GM12891 (cell line): Measurements from ENCODE around the gene SLC6A9.

Experiments used
- DNase-seq: peaks from one replicate; pipeline ENCODE4 v3.0.0; 2011; ENCODE audit warnings: low spot score; ENCODE audit not compliant: insufficient read length
- FAIRE-seq: peaks from 2 replicates; lab custom pipeline; 2011; peaks lifted over from hg19 to GRCh38; lab: Jason Lieb, UNC
- PAX5 ChIP-seq: IDR thresholded peaks from 2 replicates; pipeline ENCODE4 v1.6.1; 2011; ENCODE audit warnings: low read length, moderate library complexity, mild to moderate bottlenecking; ENCODE audit not compliant: insufficient read depth, severe bottlenecking
- POLR2A ChIP-seq: IDR thresholded peaks from 2 replicates; pipeline ENCODE4 v1.6.1; 2011; ENCODE audit warnings: low read depth, low read length, control low read depth
- POLR2AphosphoS5 ChIP-seq: IDR thresholded peaks from 2 replicates; pipeline ENCODE4 v1.6.1; 2011; ENCODE audit warnings: low read depth, low read length, control low read depth
- POU2F2 ChIP-seq: IDR thresholded peaks from 2 replicates; pipeline ENCODE4 v1.6.1; 2011; ENCODE audit warnings: low read depth, mild to moderate bottlenecking, control low read depth, low read length, moderate library complexity
- SPI1 ChIP-seq: IDR thresholded peaks from 2 replicates; pipeline ENCODE4 v1.6.1; 2011; ENCODE audit warnings: low read depth, low read length, control low read depth
- TAF1 ChIP-seq: IDR thresholded peaks from 2 replicates; pipeline ENCODE4 v1.6.1; 2011; ENCODE audit warnings: low read depth, low read length, control low read depth

The SLC6A9 gene

DNA sequence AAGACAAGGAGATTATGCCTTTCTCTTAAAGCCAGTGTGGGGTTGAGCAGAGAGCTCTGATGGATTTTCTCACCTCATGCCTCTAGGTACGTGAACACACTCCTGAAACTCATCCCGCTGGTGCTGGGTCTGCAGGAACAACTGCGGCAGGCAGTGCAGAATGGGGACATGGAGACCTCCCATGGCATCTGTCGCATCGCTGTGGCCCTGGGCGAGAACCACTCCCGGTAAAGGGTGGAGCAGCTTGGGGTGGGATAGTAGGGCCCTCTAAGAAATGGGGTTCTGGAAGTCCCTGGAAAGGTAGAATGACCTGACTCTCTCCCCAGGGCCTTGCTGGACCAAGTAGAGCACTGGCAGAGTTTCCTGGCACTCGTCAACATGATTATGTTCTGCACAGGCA, 75.0 kb downstream of the SLC6A9 start:
- TF ChIP-seq POLR2A, result no peak
- no peak for TF ChIP-seq SPI1
- no peak for TF ChIP-seq PAX5
- no peak for TF ChIP-seq POU2F2
- TF ChIP-seq POLR2AphosphoS5, result no peak
- TF ChIP-seq TAF1, result no peak
- FAIRE-seq, result no peak

DNA sequence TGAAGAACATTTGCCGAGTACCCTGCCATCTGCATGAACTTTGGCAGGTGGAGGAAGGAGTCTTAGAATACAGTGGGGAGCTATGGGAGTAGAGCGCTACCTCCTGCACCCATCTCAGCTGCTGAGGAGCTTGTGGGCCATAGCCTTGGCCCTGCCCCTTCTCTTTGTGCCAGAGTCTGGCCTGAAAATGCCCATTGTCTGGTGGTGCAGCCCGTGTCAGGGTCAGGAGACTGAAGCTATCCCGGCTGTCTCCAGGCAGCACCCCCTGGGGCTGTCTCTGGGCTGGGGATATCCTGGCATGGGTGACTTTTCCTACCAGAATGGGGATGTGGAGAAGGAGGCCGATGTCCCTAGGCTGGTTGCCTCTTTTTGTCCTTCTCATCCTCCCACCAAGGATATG, 77.2 kb downstream of the SLC6A9 start:
- no peak for FAIRE-seq
- no peak for TF ChIP-seq SPI1
- no peak for TF ChIP-seq PAX5
- TF ChIP-seq POLR2AphosphoS5, result no peak
- TF ChIP-seq TAF1, result no peak
- no peak for TF ChIP-seq POLR2A
- TF ChIP-seq POU2F2, result no peak

More for the DNA sequence above, 75.0 kb downstream of the SLC6A9 start:
- no peak for DNase-seq

DNA sequence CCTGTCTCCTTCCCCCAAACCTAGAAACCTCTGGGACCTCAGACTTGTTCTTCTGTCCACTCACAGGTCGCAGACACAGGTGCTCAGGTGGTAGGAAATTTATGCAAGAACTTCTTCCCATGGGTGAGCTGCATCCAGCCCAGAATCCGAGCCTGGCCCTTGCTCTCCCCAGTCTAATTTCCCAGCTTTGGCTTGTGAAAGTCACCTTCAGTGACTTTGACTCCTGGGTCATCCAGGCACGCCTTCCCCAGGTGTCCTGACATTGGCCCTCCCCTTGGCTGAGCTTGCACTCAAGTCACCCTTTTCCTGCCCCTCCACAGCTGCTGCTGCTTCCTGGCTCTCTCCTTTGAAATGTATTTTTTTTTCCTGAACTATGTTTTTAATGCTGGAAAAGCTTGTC, 77.9 kb downstream of the SLC6A9 start:
- TF ChIP-seq POLR2AphosphoS5, result no peak
- TF ChIP-seq PAX5, result no peak
- TF ChIP-seq TAF1, result no peak
- TF ChIP-seq SPI1, result no peak

More for the DNA sequence above, 77.2 kb downstream of the SLC6A9 start:
- DNase-seq, result no peak

GRCh38 chr1:43952731-43953346, 78.4 kb downstream of the SLC6A9 start:
- FAIRE-seq (no peak), DNase-seq (no peak)
- TF ChIP-seq PAX5 (no peak), SPI1 (no peak), POLR2AphosphoS5 (no peak), TAF1 (no peak), POLR2A (no peak), POU2F2 (no peak)

More for the DNA sequence above, 77.9 kb downstream of the SLC6A9 start:
- FAIRE-seq, result no peak
- DNase-seq, result no peak

- FAIRE-seq, result no peak
- DNase-seq, result no peak
- TF ChIP-seq POU2F2 (no peak), PAX5 (no peak), SPI1 (no peak), POLR2AphosphoS5 (no peak), POLR2A (no peak), TAF1 (no peak)
These were observed 80.0 kb downstream of the SLC6A9 start for GRCh38 chr1:43951021-43951985.

DNA sequence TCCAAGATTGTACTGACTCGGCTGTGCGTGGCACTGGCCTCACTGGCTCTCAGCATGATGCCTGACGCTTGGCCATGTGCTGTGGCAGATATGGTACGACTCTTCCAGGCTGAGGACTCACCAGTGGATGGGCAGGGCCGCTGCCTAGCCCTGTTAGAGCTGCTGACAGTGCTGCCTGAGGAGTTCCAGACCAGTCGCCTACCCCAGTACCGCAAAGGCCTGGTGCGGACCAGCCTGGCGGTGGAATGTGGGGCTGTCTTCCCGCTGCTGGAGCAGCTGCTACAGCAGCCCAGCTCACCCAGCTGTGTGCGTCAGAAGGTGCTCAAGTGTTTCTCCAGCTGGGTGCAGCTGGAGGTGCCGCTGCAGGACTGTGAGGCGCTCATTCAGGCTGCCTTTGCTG, 81.6 kb downstream of the SLC6A9 start:
- no peak for DNase-seq
- no peak for FAIRE-seq
- no peak for TF ChIP-seq SPI1
- TF ChIP-seq POLR2A, result no peak
- TF ChIP-seq POLR2AphosphoS5, result no peak
- TF ChIP-seq POU2F2, result no peak
- TF ChIP-seq TAF1, result no peak
- no peak for TF ChIP-seq PAX5

DNA sequence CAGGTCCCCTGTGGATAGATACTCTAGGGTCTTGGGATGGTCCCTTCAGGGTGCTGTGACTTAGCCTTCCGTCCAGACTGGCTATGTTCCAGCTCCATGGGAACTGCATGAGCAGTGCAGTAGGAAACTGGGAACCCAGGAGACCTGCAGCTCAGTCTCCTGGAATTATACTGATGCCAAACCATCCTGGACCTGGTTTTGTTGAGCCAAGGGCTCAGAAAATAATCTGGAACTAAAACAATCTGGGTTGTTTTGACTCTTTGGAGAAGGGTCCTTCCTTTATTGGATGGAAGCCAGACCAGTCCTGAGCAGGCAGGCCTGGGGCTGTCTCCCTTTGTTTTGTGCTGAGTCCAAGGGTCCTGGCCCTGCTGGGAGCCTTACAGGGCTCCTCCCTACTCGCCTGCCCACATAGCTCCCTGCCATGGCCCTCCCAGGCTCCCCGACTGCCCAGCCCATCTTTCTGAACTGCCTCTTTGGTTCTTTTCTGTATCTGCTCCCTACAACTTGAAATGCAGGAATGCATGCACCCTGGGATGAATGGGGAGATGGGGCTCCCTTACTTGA, 83.3 kb downstream of the SLC6A9 start:
- DNase-seq (no peak), FAIRE-seq (no peak)
- no peak for TF ChIP-seq TAF1
- TF ChIP-seq POU2F2, result no peak
- TF ChIP-seq POLR2AphosphoS5, result no peak
- no peak for TF ChIP-seq PAX5
- TF ChIP-seq SPI1, result no peak
- TF ChIP-seq POLR2A, result no peak

GRCh38 chr1:43947061-43947873, 84.0 kb downstream of the SLC6A9 start:
- FAIRE-seq (no peak), DNase-seq (peak; percentile 63)
- TF ChIP-seq POLR2AphosphoS5, result no peak
